ENCODE data around the gene RPL36.

DNA sequence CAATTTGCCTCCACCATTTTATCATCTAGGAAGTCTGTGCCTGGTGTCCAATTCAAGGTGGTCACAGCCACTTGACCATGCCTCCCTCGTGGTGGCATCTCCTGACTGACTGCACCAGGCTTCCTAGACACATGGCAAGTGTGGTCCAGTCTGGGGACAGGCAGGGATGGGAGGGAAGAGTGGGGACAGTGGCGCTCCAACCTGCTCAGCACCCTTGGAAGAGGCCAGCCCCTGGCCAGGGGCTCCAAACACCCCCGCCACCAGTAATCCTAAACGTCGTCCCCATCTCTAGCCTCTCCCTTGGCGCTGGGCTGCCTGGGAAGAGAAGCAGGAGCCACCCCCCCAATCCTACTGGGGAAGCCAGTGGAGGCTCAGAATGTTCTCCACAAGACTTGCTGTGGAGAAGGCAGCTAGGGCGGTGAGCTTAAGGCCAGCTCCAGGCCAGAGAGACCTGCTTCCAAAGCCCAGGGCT, 2.7 kb downstream of the RPL36 start:
- TF ChIP-seq, protein P1, sequence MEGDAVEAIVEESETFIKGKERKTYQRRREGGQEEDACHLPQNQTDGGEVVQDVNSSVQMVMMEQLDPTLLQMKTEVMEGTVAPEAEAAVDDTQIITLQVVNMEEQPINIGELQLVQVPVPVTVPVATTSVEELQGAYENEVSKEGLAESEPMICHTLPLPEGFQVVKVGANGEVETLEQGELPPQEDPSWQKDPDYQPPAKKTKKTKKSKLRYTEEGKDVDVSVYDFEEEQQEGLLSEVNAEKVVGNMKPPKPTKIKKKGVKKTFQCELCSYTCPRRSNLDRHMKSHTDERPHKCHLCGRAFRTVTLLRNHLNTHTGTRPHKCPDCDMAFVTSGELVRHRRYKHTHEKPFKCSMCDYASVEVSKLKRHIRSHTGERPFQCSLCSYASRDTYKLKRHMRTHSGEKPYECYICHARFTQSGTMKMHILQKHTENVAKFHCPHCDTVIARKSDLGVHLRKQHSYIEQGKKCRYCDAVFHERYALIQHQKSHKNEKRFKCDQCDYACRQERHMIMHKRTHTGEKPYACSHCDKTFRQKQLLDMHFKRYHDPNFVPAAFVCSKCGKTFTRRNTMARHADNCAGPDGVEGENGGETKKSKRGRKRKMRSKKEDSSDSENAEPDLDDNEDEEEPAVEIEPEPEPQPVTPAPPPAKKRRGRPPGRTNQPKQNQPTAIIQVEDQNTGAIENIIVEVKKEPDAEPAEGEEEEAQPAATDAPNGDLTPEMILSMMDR (optimal IDR thresholded peaks at IDR 0.05 in 1 of 3, IDR thresholded peaks at IDR 0.05 in 1 of 3, conservative IDR thresholded peaks at IDR 0.05 in 1 of 3; ENCODE audit: extremely low read depth in 1 of 3, insufficient read depth in 2 of 3, low read length in 3 of 3): no peak
- TF ChIP-seq EZH2 (IDR thresholded peaks at IDR 0.05; ENCODE audit: low read length): no peak
